ENCODE measurements around the gene MEIS2. TPM values are rescaled to one million over a fixed set of nuclear protein-coding genes. Genes with fewer than 3 reads are reported as not detected.

The MEIS2 gene
- total and polyA plus RNA-seq, 2 experiments from 2014 or later, result 0.27 TPM; not detected in 1

DNA sequence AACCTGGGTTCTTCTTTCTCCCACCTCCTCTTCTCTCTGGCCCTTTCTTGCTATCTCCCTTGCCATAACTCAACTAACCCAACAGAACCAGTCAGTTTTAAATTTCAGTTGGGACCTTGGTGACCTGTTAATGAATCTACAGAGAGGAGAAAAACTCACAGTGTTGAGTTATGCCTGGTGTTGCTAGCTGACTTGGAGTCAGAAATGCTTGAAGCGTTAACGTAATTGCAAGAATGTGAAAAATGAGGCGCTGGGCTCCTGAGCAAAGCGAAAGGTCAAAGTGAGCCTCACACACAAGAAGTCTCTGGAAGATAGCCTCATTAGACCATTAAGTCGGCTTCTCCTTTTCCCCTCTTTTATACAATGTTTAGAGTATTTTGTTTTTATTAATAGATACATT, 18.4 kb downstream of the MEIS2 start:
- Histone ChIP-seq H2AFZ (no peak overlapping the region), H3F3A (replicated peaks; ENCODE audit: low read depth) (no peaks in the 10 kb centered on the region), H3K79me2 (replicated peaks; ENCODE audit: insufficient read depth) (no peaks in the 10 kb centered on the region), H3K36me3 (ENCODE audit: insufficient read depth) (no peaks in the 10 kb centered on the region), H3K27ac (ENCODE audit: low read depth) (no peak overlapping the region), H3K9me2 (ENCODE audit: insufficient read depth) (no peaks in the 10 kb centered on the region), H3K27me3 (ENCODE audit: insufficient read depth) (no peaks in the 10 kb centered on the region), H3K4me3 (no peak overlapping the region), H3K4me2 (no peak overlapping the region), H4K20me1 (replicated peaks; ENCODE audit: insufficient read depth) (no peaks in the 10 kb centered on the region), H3K4me1 (ENCODE audit: insufficient read depth) (peaks cover 25% of the 10 kb centered on the region)
- Mint-ChIP-seq H3K4me3 (no peak overlapping the region), H3K36me3 (ENCODE audit: low read depth) (no peaks in the 10 kb centered on the region), H3K4me1 (peaks cover 39% of the 10 kb centered on the region), H3K27ac (no peak overlapping the region), H3K27me3 (ENCODE audit: insufficient read depth, low read depth, poor library complexity) (no peaks in the 10 kb centered on the region), H3K9me3 (no peaks in the 10 kb centered on the region)
- TF ChIP-seq CREB1 (CRISPR knock-in tag; IDR thresholded peaks at IDR 0.05; ENCODE audit: low read depth), result no peak
- TF ChIP-seq, protein P1, sequence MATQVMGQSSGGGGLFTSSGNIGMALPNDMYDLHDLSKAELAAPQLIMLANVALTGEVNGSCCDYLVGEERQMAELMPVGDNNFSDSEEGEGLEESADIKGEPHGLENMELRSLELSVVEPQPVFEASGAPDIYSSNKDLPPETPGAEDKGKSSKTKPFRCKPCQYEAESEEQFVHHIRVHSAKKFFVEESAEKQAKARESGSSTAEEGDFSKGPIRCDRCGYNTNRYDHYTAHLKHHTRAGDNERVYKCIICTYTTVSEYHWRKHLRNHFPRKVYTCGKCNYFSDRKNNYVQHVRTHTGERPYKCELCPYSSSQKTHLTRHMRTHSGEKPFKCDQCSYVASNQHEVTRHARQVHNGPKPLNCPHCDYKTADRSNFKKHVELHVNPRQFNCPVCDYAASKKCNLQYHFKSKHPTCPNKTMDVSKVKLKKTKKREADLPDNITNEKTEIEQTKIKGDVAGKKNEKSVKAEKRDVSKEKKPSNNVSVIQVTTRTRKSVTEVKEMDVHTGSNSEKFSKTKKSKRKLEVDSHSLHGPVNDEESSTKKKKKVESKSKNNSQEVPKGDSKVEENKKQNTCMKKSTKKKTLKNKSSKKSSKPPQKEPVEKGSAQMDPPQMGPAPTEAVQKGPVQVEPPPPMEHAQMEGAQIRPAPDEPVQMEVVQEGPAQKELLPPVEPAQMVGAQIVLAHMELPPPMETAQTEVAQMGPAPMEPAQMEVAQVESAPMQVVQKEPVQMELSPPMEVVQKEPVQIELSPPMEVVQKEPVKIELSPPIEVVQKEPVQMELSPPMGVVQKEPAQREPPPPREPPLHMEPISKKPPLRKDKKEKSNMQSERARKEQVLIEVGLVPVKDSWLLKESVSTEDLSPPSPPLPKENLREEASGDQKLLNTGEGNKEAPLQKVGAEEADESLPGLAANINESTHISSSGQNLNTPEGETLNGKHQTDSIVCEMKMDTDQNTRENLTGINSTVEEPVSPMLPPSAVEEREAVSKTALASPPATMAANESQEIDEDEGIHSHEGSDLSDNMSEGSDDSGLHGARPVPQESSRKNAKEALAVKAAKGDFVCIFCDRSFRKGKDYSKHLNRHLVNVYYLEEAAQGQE (IDR thresholded peaks at IDR 0.05; ENCODE audit: unreplicated experiment), result no peak
- TF ChIP-seq, protein P2, sequence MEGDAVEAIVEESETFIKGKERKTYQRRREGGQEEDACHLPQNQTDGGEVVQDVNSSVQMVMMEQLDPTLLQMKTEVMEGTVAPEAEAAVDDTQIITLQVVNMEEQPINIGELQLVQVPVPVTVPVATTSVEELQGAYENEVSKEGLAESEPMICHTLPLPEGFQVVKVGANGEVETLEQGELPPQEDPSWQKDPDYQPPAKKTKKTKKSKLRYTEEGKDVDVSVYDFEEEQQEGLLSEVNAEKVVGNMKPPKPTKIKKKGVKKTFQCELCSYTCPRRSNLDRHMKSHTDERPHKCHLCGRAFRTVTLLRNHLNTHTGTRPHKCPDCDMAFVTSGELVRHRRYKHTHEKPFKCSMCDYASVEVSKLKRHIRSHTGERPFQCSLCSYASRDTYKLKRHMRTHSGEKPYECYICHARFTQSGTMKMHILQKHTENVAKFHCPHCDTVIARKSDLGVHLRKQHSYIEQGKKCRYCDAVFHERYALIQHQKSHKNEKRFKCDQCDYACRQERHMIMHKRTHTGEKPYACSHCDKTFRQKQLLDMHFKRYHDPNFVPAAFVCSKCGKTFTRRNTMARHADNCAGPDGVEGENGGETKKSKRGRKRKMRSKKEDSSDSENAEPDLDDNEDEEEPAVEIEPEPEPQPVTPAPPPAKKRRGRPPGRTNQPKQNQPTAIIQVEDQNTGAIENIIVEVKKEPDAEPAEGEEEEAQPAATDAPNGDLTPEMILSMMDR (conservative IDR thresholded peaks at IDR 0.05; ENCODE audit: low read depth in 2 of 2), result no peak
- TF ChIP-seq EZH2phosphoT487 (IDR thresholded peaks at IDR 0.05; ENCODE audit: unreplicated experiment), result no peak
- TF ChIP-seq ZNF114 (CRISPR knock-in tag; IDR thresholded peaks at IDR 0.05), result no peak
- TF ChIP-seq STAT1 (IDR thresholded peaks at IDR 0.05; ENCODE audit: unreplicated experiment), result no peak
- TF ChIP-seq, protein P3, sequence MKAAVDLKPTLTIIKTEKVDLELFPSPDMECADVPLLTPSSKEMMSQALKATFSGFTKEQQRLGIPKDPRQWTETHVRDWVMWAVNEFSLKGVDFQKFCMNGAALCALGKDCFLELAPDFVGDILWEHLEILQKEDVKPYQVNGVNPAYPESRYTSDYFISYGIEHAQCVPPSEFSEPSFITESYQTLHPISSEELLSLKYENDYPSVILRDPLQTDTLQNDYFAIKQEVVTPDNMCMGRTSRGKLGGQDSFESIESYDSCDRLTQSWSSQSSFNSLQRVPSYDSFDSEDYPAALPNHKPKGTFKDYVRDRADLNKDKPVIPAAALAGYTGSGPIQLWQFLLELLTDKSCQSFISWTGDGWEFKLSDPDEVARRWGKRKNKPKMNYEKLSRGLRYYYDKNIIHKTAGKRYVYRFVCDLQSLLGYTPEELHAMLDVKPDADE (IDR thresholded peaks at IDR 0.05), result no peak
- no peak for TF ChIP-seq JUNB (IDR thresholded peaks at IDR 0.05; ENCODE audit: unreplicated experiment)
- TF ChIP-seq, protein P4, sequence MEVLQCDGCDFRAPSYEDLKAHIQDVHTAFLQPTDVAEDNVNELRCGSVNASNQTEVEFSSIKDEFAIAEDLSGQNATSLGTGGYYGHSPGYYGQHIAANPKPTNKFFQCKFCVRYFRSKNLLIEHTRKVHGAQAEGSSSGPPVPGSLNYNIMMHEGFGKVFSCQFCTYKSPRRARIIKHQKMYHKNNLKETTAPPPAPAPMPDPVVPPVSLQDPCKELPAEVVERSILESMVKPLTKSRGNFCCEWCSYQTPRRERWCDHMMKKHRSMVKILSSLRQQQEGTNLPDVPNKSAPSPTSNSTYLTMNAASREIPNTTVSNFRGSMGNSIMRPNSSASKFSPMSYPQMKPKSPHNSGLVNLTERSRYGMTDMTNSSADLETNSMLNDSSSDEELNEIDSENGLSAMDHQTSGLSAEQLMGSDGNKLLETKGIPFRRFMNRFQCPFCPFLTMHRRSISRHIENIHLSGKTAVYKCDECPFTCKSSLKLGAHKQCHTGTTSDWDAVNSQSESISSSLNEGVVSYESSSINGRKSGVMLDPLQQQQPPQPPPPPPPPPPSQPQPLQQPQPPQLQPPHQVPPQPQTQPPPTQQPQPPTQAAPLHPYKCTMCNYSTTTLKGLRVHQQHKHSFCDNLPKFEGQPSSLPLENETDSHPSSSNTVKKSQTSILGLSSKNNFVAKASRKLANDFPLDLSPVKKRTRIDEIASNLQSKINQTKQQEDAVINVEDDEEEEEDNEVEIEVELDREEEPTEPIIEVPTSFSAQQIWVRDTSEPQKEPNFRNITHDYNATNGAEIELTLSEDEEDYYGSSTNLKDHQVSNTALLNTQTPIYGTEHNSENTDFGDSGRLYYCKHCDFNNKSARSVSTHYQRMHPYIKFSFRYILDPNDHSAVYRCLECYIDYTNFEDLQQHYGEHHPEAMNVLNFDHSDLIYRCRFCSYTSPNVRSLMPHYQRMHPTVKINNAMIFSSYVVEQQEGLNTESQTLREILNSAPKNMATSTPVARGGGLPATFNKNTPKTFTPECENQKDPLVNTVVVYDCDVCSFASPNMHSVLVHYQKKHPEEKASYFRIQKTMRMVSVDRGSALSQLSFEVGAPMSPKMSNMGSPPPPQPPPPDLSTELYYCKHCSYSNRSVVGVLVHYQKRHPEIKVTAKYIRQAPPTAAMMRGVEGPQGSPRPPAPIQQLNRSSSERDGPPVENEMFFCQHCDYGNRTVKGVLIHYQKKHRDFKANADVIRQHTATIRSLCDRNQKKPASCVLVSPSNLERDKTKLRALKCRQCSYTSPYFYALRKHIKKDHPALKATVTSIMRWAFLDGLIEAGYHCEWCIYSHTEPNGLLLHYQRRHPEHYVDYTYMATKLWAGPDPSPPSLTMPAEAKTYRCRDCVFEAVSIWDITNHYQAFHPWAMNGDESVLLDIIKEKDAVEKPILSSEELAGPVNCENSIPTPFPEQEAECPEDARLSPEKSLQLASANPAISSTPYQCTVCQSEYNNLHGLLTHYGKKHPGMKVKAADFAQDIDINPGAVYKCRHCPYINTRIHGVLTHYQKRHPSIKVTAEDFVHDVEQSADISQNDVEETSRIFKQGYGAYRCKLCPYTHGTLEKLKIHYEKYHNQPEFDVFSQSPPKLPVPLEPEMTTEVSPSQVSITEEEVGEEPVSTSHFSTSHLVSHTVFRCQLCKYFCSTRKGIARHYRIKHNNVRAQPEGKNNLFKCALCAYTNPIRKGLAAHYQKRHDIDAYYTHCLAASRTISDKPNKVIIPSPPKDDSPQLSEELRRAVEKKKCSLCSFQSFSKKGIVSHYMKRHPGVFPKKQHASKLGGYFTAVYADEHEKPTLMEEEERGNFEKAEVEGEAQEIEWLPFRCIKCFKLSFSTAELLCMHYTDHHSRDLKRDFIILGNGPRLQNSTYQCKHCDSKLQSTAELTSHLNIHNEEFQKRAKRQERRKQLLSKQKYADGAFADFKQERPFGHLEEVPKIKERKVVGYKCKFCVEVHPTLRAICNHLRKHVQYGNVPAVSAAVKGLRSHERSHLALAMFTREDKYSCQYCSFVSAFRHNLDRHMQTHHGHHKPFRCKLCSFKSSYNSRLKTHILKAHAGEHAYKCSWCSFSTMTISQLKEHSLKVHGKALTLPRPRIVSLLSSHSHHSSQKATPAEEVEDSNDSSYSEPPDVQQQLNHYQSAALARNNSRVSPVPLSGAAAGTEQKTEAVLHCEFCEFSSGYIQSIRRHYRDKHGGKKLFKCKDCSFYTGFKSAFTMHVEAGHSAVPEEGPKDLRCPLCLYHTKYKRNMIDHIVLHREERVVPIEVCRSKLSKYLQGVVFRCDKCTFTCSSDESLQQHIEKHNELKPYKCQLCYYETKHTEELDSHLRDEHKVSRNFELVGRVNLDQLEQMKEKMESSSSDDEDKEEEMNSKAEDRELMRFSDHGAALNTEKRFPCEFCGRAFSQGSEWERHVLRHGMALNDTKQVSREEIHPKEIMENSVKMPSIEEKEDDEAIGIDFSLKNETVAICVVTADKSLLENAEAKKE (CRISPR knock-in tag; IDR thresholded peaks at IDR 0.05), result no peak
- TF ChIP-seq NANOG (IDR thresholded peaks at IDR 0.05; ENCODE audit: borderline replicate concordance), result no peak
- TF ChIP-seq ZNF331 (CRISPR knock-in tag; IDR thresholded peaks at IDR 0.05; ENCODE audit: low read depth), result no peak
- no peak for TF ChIP-seq POLR2AphosphoS5 (IDR thresholded peaks at IDR 0.05; ENCODE audit: low read depth)
- no peak for TF ChIP-seq EZH2 (IDR thresholded peaks at IDR 0.05; ENCODE audit: low read depth, unreplicated experiment)
- DNase-seq (ENCODE audit: low spot score), result peak; percentile 65
- peak; percentile 58 for ATAC-seq
